Parathyroid adenoma (tissue), 2 donors: ENCODE data around the gene MXI1.

Experiments
- H2AFZ ChIP-seq: fragments of 300-600 bp; sonication (generic); one replicate; pipeline ENCODE4 v1.7.0; 2017; ENCODE audit warnings: antibody characterized with exemption, mild to moderate bottlenecking
- H3K27ac ChIP-seq: fragments of 300-600 bp; sonication (generic); one replicate; pipeline ENCODE4 v1.7.0; 2017
- H3K27me3 ChIP-seq: fragments of 300-600 bp; sonication (generic); one replicate; pipeline ENCODE4 v1.7.0; 2017; ENCODE audit warnings: low read length; ENCODE audit not compliant: control insufficient read depth, insufficient read depth
- H3K36me3 ChIP-seq: fragments of 300-600 bp; sonication (generic); one replicate; pipeline ENCODE4 v1.7.0; 2017; ENCODE audit warnings: low read length; ENCODE audit not compliant: control insufficient read depth, insufficient read depth
- H3K4me1 ChIP-seq: fragments of 300-600 bp; sonication (generic); one replicate; pipeline ENCODE4 v1.7.0; 2017; ENCODE audit warnings: control low read depth
- H3K4me2 ChIP-seq: fragments of 300-600 bp; sonication (generic); one replicate; pipeline ENCODE4 v1.7.0; 2017; ENCODE audit warnings: low read length
- H3K4me3 ChIP-seq: fragments of 300-600 bp; sonication (generic); one replicate; pipeline ENCODE4 v1.7.0; 2017; ENCODE audit warnings: low read depth, low read length
- H3K79me2 ChIP-seq: fragments of 300-600 bp; sonication (generic); one replicate; pipeline ENCODE4 v1.7.0; 2017; ENCODE audit warnings: control low read depth
- H3K9ac ChIP-seq: fragments of 300-600 bp; sonication (generic); one replicate; pipeline ENCODE4 v1.7.0; 2017; ENCODE audit warnings: mild to moderate bottlenecking
- H3K9me3 ChIP-seq: fragments of 300-600 bp; sonication (generic); one replicate; pipeline ENCODE4 v1.7.0; 2017; ENCODE audit warnings: low read length; ENCODE audit not compliant: control insufficient read depth
- TF ChIP-seq, protein P1 (sequence below): fragments of 300-600 bp; sonication (generic); IDR thresholded peaks from one replicate; pipeline ENCODE4 v1.7.0; 2017; ENCODE audit warnings: antibody characterized with exemption, mild to moderate bottlenecking
- donor health status: primary hyperparathyroidism.

Gene MXI1

DNA sequence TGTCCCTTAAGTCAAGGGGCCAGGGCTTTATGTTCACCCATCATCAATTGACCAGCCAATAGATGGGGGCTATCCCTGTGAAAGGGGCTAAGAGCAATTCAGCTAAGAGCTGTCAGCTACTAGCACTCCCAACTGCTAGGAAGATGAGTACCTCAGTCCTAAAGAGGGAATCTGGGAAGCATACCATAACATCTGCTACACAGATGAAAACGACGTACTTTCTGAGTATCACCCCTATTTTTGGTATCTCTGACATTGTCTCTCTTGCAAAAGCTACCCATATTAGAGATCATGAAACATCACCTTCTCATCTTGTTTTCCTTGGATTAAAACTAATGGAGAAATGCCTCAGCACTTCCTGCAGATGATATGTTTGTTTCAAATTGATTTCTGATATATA lies 104.8 kb downstream of the MXI1 start:
- Histone ChIP-seq H3K27ac (no peak overlapping the region), H3K27me3 (no peaks in the 10 kb centered on the region), H3K4me2 (no peak overlapping the region), H3K36me3 (no peaks in the 10 kb centered on the region), H3K9me3 (no peaks in the 10 kb centered on the region), H2AFZ (no peak overlapping the region), H3K4me1 (no peaks in the 10 kb centered on the region), H3K9ac (no peak overlapping the region), H3K79me2 (no peaks in the 10 kb centered on the region), H3K4me3 (no peak overlapping the region)
- TF ChIP-seq, protein P1, sequence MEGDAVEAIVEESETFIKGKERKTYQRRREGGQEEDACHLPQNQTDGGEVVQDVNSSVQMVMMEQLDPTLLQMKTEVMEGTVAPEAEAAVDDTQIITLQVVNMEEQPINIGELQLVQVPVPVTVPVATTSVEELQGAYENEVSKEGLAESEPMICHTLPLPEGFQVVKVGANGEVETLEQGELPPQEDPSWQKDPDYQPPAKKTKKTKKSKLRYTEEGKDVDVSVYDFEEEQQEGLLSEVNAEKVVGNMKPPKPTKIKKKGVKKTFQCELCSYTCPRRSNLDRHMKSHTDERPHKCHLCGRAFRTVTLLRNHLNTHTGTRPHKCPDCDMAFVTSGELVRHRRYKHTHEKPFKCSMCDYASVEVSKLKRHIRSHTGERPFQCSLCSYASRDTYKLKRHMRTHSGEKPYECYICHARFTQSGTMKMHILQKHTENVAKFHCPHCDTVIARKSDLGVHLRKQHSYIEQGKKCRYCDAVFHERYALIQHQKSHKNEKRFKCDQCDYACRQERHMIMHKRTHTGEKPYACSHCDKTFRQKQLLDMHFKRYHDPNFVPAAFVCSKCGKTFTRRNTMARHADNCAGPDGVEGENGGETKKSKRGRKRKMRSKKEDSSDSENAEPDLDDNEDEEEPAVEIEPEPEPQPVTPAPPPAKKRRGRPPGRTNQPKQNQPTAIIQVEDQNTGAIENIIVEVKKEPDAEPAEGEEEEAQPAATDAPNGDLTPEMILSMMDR = no peak

DNA sequence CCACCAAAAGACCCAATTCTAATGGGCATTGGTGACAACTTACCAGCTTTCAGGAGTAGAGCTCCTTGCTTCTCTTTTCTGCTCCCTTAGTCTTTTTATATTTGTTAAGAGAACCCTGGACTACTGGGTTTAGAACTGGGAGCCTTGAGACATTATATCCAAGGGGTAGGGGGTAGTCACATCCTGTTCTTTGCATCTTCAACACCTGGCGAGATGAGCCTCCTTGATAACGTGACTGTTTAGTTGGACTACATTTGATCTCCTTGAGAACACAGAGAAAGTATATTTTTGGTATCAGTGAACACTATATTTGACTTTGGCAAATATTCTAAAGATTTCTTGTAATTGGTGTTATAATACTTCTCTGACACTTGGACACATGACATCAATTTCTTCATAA lies 106.3 kb downstream of the MXI1 start:
- Histone ChIP-seq H3K27me3 (no peaks in the 10 kb centered on the region), H3K9ac (no peak overlapping the region), H3K36me3 (no peaks in the 10 kb centered on the region), H3K9me3 (no peaks in the 10 kb centered on the region), H3K4me1 (no peaks in the 10 kb centered on the region), H3K79me2 (no peaks in the 10 kb centered on the region), H3K27ac (no peak overlapping the region), H3K4me2 (no peak overlapping the region), H2AFZ (no peak overlapping the region), H3K4me3 (no peak overlapping the region)
- TF ChIP-seq, protein P1 = no peak

DNA sequence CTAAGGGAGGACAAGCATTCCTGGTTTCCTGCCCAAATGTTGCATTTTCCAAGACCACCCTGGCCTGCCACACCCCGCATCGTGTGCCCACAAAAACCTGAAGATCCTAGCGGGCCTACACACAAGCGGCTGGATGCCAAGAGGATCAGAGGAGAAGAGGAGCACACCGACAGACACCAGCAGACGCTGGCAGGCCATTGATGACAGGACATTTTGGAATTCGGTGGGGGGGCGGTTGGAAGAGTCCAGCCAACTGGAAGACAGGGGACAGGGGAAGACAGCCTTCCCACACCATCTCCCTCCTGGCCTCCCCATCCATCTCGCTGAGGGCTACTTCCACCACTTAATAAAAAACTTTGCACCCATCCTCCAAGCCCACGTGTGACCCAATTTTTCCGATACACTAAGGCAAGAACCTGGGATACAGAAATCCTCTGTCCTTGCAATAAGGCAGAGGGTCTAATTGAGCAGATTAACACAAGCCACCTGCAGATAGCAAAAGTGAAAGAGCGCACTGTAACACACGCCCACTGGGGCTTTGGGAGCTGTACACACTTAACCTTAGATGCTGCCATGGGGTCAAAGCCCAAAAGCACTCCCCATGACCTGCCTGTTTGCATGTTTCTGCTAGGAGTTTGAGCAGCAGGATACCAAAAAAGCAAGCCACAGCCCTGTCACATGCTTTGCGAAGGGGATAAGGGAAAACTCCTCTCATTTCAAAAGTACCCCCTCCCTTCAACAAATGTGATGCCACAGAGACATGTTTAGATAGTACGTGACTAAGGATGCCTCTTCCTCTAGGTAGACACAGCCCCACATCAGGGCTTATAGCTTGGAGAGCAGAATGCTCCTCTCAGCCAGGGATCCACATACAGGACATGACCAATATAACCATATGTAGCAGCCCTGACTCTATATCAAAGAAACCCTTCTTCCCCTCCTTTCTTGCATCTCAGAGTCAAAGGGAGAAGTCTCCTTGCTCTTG lies 110.8 kb downstream of the MXI1 start:
- TF ChIP-seq, protein P1 = no peak
- Histone ChIP-seq H3K4me3 (no peak overlapping the region), H2AFZ (no peak overlapping the region), H3K27ac (no peak overlapping the region), H3K79me2 (no peaks in the 10 kb centered on the region), H3K9ac (no peak overlapping the region), H3K27me3 (no peaks in the 10 kb centered on the region), H3K4me2 (no peak overlapping the region), H3K36me3 (no peaks in the 10 kb centered on the region), H3K4me1 (no peaks in the 10 kb centered on the region), H3K9me3 (no peaks in the 10 kb centered on the region)

DNA sequence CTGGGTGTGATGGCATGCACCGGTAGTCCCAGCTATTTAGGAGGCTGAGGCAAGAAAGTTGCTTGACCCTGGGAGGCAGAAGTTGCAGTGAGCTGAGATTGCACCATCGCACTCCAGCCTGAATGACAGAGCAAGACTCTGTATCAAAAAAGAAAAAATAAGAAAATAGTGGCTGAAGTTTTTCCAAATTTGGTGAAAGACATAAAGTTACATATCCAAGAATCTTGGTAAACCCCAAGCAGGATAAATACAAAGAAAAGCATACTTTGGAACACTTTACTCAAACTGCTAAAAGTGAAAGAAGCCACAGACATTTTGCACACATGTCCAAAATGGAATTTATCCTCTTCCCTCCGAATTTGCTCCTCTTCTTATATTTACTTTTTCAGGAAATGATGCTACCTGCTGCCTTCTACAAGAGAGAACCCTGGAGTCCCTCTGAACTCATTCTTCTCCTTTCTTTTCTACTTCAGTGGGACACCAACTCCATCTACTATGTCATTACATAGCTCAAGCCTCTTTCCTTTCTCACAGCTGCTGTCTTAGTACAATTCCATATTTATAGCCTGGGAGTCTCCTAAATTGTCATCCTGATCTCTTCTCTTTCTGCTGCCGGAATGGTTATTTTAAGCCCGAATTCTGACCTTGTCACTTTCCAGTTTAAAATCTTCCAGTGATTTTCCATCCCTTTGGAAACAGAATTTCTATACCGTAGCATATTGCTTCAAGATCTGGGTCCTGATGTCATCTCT lies 114.6 kb downstream of the MXI1 start:
- Histone ChIP-seq H3K79me2 (no peaks in the 10 kb centered on the region), H3K4me1 (no peaks in the 10 kb centered on the region), H2AFZ (no peak overlapping the region), H3K4me2 (no peak overlapping the region), H3K4me3 (no peak overlapping the region), H3K36me3 (no peaks in the 10 kb centered on the region), H3K27ac (no peak overlapping the region), H3K9ac (no peak overlapping the region), H3K9me3 (no peaks in the 10 kb centered on the region), H3K27me3 (no peaks in the 10 kb centered on the region)
- TF ChIP-seq, protein P1 = no peak
